PC-3 (cell line): ENCODE results near the gene RETREG1. TPM values are rescaled to one million over a fixed set of nuclear protein-coding genes. Genes with fewer than 3 reads are reported as not detected.

Experiments
- ATAC-seq: fragments of 200-7000 bp; cut with Tn5 transposase; 2 replicates; pipeline ENCODE4 v1.9.1; 2020; ENCODE audit warnings: mild to moderate bottlenecking, moderate library complexity
- BruUV-seq: library from RNA; stranded (reverse); fragments of 400-500 nt; replicated peaks from 2 replicates; lab custom pipeline; 2021; lab: Mats Ljungman, UMichigan
- CTCF ChIA-PET: fragments of 300-600 bp; sonication (Branson Sonifier 250); formaldehyde crosslinking; loops from one replicate; lab custom pipeline; 2022; ENCODE audit warnings: antibody characterized with exemption; lab: Charles Lee
- POLR2A ChIA-PET: fragments of 300-600 bp; sonication (Branson Sonifier 250); formaldehyde crosslinking; loops from one replicate; lab custom pipeline; 2022; ENCODE audit warnings: antibody characterized with exemption; ENCODE audit not compliant: unreplicated experiment; lab: Charles Lee
- DNase-seq: peaks from one replicate; pipeline ENCODE4 v3.0.0-alpha.2; 2015
- H2AFZ ChIP-seq: fragments of 300-600 bp; sonication (generic); 2 replicates; pipeline ENCODE4 v1.6.0; 2016; ENCODE audit warnings: antibody characterized with exemption, low read length
- H3F3A ChIP-seq: fragments of 300-600 bp; sonication (generic); one replicate; pipeline ENCODE4 v1.6.0; 2017; ENCODE audit warnings: antibody characterized with exemption, low read length, control low read depth, mild to moderate bottlenecking; ENCODE audit not compliant: unreplicated experiment
- H3K27ac ChIP-seq: fragments of 300-600 bp; sonication (generic); 2 replicates; pipeline ENCODE4 v1.5.1; 2016; ENCODE audit warnings: mild to moderate bottlenecking, low read length
- H3K27me3 ChIP-seq: fragments of 300-600 bp; sonication (generic); 2 replicates; pipeline ENCODE4 v1.6.1; 2016; ENCODE audit warnings: low read length, mixed read lengths
- H3K36me3 ChIP-seq: fragments of 300-600 bp; sonication (generic); 2 replicates; pipeline ENCODE4 v1.6.1; 2016; ENCODE audit warnings: low read depth, mixed run types, low read length, mixed read lengths
- H3K4me1 ChIP-seq: fragments of 300-600 bp; sonication (generic); 2 replicates; pipeline ENCODE4 v1.5.1; 2016; ENCODE audit warnings: low read length; ENCODE audit not compliant: insufficient read depth
- H3K4me2 ChIP-seq: fragments of 300-600 bp; sonication (generic); 2 replicates; pipeline ENCODE4 v1.6.0; 2016; ENCODE audit warnings: low read length
- H3K4me3 ChIP-seq: fragments of 300-600 bp; sonication (generic); 2 replicates; pipeline ENCODE4 v1.5.1; 2016; ENCODE audit warnings: mild to moderate bottlenecking, low read length, mixed read lengths
- H3K79me2 ChIP-seq: fragments of 300-600 bp; sonication (generic); 2 replicates; pipeline ENCODE4 v1.6.1; 2017; ENCODE audit warnings: low read length, mixed read lengths
- H3K9ac ChIP-seq: fragments of 300-600 bp; sonication (generic); 2 replicates; pipeline ENCODE4 v1.6.0; 2016; ENCODE audit warnings: mild to moderate bottlenecking, low read length
- H3K9me2 ChIP-seq: fragments of 300-600 bp; sonication (generic); replicated peaks from 2 replicates; pipeline ENCODE4 v1.6.1; 2016; ENCODE audit warnings: mixed run types, low read length, mixed read lengths
- H3K9me3 ChIP-seq: fragments of 300-600 bp; sonication (generic); 2 replicates; pipeline ENCODE4 v1.6.1; 2016; ENCODE audit warnings: low read length, mixed read lengths
- H4K20me1 ChIP-seq: fragments of 300-600 bp; sonication (generic); 2 replicates; pipeline ENCODE4 v1.6.1; 2016; ENCODE audit warnings: low read length, mixed read lengths
- EZH2 ChIP-seq: fragments of 300-600 bp; sonication (generic); IDR thresholded peaks from one replicate; pipeline ENCODE4 v1.6.1; 2017; ENCODE audit warnings: antibody characterized with exemption, mild to moderate bottlenecking, low read length; ENCODE audit not compliant: unreplicated experiment
- EZH2phosphoT487 ChIP-seq: fragments of 300-600 bp; sonication (generic); IDR thresholded peaks from 2 replicates; pipeline ENCODE4 v1.6.1; 2018; ENCODE audit warnings: mild to moderate bottlenecking, antibody characterized with exemption, low read length, borderline replicate concordance
- intact Hi-C: fragments of 100-400 bp; cut with micrococcal nuclease; formaldehyde crosslinking; loops from 2 replicates; pipeline ENCODE4 v1.9.0; 2023
- total RNA-seq: library from RNA; depleted of rRNA; stranded (reverse); fragments of >200 nt; gene quantifications from 2 replicates; pipeline ENCODE4 v1.2.3, GENCODE V29; 2014; rRNA removed
- TF ChIP-seq, protein P1 (sequence below): fragments of 300-600 bp; sonication (generic); conservative IDR thresholded peaks from 2 replicates; pipeline ENCODE4 v1.5.1; 2017; ENCODE audit warnings: antibody characterized with exemption, low read depth, mild to moderate bottlenecking, low read length

RETREG1 gene
- total RNA-seq, 1 experiment from 2014 or later: 1.7 TPM

DNA sequence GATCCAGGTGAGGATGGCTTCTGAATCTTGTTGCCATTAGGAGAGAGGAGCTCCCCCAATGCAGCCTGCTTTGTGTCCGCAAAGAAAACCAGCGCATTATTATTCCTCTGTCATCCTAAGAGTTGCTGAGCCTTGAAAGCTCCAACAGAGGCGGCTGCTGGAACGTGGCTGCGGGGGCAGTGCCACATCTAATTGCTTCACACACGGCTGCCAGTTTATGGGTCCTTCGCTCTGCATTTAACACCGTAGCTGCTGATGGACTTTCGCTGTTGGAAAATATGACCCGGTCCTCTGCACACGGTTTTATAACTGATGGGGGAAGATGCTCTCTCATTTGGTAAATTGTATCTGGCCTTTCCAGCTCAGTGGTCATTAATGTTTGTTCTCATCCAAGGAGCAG is 189.2 kb downstream of the RETREG1 start:
- Histone ChIP-seq H3K4me2 (no peak overlapping the region), H3K27ac (no peak overlapping the region), H3K9me2 (no peaks in the 10 kb centered on the region), H3K4me3 (no peak overlapping the region), H3K36me3 (no peaks in the 10 kb centered on the region), H3K9ac (no peak overlapping the region), H2AFZ (no peak overlapping the region), H4K20me1 (no peaks in the 10 kb centered on the region), H3K9me3 (no peaks in the 10 kb centered on the region), H3F3A (no peaks in the 10 kb centered on the region), H3K27me3 (peaks cover 35% of the 10 kb centered on the region), H3K79me2 (no peaks in the 10 kb centered on the region), H3K4me1 (no peaks in the 10 kb centered on the region)
- POLR2A ChIA-PET: no interaction called here
- TF ChIP-seq, protein P1, sequence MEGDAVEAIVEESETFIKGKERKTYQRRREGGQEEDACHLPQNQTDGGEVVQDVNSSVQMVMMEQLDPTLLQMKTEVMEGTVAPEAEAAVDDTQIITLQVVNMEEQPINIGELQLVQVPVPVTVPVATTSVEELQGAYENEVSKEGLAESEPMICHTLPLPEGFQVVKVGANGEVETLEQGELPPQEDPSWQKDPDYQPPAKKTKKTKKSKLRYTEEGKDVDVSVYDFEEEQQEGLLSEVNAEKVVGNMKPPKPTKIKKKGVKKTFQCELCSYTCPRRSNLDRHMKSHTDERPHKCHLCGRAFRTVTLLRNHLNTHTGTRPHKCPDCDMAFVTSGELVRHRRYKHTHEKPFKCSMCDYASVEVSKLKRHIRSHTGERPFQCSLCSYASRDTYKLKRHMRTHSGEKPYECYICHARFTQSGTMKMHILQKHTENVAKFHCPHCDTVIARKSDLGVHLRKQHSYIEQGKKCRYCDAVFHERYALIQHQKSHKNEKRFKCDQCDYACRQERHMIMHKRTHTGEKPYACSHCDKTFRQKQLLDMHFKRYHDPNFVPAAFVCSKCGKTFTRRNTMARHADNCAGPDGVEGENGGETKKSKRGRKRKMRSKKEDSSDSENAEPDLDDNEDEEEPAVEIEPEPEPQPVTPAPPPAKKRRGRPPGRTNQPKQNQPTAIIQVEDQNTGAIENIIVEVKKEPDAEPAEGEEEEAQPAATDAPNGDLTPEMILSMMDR: no peak
- TF ChIP-seq EZH2 (no peak), EZH2phosphoT487 (no peak)
- CTCF ChIA-PET: no interaction called here
- ATAC-seq: no peak
- intact Hi-C loops: no loop called here
- BruUV-seq: no TSS peak
- DNase-seq: no peak

Other genes starting within 250 kb of the RETREG1 start
- gene ZNF622, start 151.2 kb downstream of the RETREG1 start, total RNA-seq: 76.9 and 98.3 TPM in 2 replicates